Hypothalamus (tissue), 51 donors: ENCODE results near the gene KAT6B.

Source experiments
- DNase-seq, 51 donors: peaks; one replicate each; lab custom pipeline; 2025; lab: John Stamatoyannopoulos, UW

KAT6B gene

DNA sequence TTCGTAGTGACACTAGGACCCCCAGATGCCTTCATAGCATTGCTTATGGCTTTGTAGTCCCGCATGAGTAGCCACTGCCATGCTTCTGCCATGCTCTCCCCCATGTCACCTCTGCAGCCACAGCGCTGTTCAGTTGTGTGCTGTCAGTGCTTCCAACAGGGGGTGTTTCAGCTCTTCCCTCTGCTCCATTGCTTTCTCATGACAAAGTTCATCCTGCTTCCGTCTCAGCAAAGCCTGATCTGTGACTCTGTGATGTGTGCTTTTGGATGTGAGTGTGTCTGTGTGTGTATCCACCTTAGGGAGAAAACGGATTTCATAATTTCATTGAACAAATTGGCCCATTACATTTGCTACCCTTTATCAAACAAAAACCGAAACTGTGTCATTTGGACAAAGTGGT lies 150.2 kb downstream of the KAT6B start:
- no peak for DNase-seq

DNA sequence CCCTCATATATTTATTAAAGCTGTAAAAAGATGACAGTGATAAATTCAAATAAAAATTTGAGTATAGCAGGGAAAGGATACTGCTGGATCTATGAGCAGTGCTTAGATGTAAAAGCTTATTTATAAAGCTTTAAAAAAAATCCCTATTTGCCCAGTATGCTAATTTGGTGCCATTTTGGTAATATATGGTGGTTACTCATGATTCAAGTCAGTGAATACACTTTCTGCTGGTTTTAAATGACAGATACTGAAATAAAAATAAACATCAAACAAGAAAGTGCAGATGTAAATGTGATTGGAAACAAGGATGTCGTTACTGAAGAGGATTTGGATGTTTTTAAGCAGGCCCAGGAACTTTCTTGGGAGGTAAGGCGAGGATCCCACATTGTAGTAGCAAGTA lies 150.7 kb downstream of the KAT6B start:
- DNase-seq, result no peak

DNA sequence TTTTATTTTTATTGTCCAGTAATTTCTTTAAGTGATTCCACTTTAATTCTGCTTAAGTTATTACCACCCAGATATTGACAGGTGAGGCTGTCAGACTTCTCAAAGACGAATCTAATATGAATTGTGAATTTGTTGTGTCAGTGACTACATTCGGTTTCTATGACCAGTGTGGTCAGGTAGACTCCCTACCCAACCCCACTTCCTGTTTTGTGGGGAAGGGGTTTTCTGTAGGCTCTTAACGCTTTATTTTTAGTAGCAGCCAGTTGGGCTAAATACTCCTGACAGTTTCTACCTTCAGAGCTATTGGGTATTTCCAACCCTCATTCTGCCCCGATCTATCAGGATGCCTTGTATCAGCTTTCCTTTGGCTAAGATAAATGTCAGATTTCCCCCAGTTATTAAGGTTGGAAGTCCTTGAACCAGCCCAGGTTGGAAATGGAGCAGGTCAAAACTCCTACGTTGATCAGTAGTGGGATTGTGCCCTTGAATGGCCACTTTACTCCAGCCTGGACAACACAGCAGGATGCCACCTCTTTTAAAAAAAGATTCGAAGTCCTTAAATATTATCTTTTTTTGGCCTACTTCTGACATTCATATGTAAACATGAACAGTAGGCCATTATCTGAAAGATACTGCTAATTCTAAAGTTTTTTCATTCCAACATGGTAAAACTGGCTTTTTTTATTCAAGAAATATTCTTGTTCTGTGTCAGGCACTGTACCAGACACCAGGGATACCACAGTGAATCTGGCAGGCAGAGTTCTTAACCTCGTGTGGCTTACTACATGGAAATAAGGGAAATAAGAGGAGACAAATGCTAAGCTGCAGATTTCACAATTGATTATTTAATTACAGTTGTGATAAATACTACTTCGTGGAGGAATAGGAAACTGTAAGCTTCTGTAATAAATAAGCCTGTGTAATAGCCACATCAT lies 151.8 kb downstream of the KAT6B start:
- DNase-seq, result no peak

DNA sequence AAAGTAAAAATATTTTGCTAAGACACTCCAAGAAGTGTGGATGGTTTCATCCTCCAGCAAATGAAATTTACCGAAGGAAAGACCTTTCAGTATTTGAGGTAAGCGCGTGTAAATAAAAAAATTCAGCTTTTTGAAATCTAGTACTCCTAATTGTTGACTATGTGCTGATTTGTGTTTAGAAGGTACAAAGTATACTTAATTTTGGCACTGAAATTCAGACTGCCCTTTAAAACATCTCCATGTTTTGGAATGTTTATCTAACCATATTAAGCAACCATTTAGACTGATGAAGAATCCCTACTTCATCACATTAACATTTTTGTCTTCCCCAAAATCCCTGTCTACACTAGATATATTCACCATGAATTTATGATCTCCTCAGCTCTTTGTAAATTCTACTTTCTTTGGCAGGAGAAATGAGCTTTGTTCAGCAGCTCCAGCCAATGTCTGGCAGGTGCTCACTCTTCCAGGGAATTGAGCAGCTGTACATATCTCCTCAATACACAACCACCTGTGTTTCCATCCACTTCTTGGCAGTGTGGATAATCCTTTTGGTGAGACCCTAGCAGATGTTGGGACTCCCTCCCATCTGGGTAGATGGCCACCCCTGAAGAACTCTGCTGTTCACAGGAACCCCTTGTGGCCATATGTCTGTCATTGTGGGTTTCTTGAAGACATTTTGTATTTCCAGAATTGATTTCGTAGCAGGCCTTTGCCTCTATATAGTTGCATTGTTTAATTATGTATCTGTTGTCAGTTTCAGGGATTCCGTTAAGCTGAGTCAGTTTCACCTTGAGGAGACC lies 155.6 kb downstream of the KAT6B start:
- DNase-seq, result no peak

DNA sequence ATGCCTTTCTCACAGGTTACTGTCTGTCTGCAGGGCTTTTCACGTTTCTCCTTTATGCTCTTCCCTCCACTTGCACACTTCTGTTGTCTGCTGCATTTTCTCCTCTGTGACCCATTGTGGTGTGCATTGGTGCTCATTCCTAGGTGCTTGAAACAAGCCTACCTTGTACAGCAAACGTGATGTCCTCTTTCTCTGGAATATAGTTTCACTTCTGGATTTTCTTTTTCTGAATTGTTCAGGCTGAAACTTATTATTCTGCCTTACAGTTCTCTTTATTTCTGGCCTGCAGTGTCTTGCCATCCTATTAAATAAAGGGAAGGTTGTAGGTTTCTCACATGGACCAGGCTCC lies 156.2 kb downstream of the KAT6B start:
- DNase-seq, result no peak

DNA sequence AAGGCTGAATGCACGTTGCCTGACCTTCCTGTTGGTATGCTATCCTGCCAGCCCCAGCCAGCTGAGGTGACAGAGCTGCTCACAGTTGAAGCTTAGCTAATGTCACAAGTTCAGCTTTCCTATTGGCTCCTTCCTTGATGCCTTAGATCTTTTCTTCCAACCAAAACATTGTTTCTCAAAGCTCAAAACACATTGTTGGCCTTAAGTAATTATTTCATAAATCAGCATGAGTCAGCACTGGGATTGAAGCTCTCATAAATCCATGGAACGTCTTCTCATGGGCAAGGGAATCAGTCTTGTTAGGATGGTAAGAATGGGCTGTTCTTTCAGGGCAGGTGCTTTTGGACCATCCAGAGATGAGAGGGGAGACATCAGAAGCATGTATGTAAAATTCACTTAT lies 157.0 kb downstream of the KAT6B start:
- no peak for DNase-seq

DNA sequence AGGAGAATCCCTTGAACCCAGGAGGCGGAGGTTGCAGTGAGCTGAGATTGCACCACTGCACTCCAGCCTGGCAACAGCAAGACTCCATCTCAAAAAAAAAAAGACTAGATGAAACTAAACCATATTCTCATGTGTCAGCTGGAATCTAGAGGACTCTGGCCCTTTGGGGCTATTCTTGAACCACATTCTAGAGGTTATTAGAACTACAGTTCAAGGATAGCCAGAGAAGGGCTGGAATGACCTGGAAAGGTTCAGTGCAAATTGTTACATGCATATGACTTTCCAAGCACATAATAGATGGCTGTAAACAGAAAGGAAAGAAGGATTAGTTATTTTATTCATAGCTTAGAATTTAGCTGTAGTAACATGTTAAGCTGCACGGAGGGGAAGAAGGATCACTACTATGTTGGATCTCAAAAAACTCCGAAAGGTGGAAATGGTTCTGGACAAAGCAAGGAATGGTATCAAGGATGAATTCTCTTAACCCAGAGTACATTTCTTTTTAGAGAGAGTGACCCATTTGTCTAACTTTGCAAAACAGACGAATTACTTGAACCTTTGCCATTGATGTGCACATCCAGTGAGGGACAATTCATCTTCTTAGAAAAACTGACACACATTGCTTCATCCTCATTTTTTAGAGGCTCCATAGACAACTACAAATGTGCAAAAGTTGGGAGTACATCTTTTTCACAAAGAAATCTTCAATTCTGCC lies 161.1 kb downstream of the KAT6B start:
- DNase-seq, result no peak

DNA sequence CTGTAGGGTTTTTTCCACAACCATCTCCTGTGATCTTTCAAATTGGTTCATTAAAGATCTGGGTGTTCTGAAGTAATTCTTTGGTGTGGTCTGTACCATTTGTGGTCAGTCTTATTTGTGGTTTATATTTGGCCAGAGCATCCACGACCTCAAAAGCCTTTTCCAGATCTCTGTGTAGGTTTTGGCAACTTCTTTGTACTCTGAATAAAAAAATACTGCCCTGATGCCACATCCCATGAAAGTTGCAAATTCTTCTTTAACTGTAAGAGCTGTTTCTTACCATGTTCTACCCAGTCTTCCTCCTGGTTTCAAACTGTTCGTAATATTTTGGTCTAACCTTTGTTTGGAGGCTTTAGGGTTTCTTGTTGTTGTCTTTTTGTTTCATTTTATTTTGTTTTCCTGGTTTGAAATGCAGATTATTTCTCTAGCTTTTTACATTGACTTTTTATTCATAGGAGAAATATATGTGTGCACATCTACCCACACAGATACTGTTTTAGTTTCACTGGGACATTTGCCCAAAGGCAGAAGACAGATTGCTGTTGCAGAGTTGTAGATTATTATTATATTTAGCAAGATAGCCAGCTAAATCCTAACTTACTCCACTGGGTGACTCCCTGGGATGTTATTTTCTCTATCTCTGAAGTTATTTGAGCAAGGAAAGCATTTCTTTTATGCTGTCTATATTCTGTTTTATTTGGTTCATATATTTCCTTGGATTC lies 161.8 kb downstream of the KAT6B start:
- DNase-seq, result no peak

DNA sequence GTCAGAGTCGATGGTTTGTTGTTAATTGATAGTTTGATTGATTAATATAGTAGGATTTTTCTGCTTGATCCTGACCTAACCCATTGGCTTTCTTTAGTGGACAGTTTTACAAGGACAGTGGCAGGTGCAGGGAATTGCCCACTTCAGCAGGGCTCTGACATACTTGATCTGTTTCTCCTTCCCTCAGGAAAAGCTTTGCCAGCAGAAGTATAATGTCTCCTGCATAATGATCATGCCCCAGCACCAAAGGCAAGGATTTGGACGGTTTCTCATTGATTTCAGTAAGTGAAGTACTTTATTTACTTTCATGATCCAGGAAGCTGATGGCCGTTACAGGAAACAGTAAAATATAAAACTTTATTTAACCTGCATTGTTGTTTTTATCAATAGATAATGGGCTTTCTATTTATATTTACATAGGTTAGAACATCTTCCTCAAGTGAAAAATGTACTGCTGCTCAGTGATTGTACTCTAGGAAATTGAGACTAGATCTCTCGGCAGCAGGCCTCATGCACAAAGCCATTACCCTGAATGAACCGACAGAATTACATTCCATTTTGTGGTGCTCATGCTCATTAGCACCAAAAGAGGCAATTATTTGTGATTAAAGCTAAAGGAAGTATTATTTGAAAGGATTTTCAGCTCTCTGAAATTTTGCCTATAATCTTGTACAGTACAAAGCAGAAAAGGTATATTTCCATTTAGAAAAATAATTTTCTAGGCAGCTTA lies 162.6 kb downstream of the KAT6B start:
- peak in 2 of 51 donors; percentile 5 to 11 for DNase-seq

DNA sequence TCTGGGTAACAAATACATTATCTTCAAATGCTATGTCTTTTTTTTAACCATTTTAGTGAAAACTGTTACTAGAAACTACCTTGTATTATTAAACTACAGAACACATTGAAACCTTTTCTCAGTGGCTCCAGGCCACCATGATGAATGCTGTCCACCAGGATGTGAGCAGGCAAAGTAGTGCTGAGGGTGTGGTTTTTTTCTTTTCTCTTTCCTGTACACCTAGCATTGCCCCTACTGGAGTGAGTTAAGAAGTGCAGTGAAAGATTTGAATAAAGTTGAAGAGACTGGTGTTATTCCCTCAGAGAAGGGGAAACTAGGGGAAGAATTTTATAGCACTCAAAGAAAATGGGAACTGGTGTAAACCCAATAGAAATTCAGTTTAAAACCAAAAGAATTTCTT lies 165.0 kb downstream of the KAT6B start:
- DNase-seq, result no peak

DNA sequence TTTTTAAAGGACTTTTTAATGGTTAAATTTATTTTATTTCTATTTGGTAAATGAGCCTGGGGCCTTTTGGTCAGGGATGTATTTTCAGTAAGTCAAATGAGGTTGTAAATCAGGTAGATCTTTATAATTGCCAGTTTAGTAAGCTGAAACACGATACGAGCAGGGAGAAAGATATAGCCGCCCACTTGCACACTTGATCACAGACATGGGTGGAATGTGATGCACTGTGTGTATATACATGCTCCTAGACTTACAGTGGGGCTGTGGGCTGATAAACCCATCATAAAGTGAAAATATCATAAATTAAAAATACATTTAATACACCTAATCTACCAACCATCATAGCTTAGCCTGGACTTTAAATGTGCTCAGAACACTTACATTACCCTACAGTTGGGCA lies 165.7 kb downstream of the KAT6B start:
- no peak for DNase-seq

DNA sequence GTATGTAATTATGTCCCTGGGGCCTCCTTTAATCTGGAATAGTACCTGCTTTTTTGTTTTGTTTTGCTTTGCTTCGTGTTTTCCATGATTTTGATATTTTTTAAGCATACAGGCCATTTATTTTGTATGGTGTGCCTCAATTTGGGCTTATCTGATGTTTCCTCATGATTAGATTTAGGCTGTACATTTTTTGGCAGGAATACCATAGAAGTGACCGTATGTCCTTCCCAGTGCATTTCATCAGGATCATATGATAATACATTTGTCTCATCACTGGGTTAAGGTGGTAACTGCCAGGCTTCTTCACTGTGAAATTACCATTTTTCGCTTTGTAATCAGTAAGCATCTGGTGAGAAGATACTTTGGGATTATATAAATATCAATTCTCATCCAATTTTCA lies 167.2 kb downstream of the KAT6B start:
- DNase-seq, result no peak

DNA sequence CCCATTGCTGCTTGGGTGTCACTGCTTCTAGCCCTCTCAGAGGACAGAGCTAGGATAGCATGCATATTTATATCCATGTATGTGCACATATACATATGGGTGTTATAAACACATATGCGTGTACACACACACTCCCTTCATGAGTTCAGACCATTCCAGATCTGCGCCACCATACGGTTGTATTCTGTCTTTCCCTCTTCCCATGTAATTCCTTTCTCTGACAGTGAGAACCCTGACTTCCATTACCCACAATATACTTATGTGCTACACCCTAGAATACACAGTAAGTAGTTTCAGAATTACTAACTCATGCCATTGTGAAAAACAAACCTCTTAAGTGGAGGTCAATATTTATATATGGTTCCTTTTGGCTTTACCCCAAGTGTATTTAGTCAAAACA lies 168.5 kb downstream of the KAT6B start:
- no peak for DNase-seq

DNA sequence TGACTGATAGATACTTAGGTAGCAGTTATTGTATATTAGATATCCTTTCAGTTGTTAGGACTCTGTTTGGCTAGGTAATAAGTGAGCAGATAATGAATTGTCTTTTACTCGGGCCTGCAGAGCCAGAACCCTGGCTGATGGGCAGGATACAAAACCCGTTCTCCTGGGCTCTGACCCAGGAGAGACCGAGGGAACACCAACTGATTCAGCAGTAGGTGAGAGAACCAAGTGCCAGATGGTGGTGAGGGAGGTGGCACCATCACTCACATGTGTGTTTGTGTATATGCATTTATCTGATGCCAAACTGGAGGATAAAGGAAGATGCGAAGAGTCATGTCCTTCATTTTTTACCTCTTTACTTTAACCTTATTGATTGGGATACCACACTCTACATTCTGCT lies 169.4 kb downstream of the KAT6B start:
- DNase-seq, result no peak

DNA sequence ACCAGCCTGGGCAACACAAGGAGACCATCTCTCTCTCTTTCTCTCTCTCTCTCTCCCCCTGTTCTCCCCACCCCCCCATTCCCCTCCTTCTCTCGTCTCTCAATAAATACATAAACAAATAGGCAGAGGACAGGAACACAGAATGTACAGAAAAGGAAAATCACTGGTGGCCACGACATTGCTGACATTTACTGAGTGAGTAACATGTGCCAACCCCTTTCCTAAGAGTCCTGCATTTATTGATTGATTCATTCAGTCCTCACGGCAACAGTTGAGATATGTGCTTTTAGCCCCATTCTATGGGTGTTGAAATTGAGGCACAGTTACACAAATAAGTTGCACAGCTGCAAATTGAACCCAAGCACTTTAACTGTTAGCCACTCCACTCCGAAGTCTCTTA lies 170.8 kb downstream of the KAT6B start:
- DNase-seq, result no peak

DNA sequence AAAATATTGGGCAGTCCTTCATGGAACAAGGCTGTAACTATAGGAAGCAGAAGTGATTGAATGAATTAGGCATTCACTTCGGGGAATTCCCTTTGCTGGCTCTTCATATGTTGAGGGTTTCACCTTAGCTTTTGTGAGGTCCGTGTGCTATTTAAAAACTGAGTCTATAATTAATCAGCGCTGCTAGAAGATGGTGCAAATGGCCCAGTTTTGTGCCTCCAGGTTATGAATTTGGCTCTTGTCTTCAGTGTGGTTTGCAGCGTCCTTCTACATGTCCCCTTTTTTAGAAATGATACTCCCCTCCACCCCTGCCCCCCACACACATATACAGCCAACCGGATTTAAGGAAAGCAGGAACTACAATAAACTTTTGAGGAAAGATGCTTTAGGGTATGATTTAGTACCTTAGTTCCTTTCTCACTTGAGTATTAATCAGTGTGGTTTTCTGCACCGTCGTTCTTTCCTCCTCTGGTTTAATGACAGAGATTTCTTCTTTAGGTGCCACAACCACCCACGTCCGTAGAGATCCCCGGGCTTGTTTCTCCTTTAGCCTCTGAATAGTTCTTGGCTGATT lies 174.4 kb downstream of the KAT6B start:
- DNase-seq, result no peak

DNA sequence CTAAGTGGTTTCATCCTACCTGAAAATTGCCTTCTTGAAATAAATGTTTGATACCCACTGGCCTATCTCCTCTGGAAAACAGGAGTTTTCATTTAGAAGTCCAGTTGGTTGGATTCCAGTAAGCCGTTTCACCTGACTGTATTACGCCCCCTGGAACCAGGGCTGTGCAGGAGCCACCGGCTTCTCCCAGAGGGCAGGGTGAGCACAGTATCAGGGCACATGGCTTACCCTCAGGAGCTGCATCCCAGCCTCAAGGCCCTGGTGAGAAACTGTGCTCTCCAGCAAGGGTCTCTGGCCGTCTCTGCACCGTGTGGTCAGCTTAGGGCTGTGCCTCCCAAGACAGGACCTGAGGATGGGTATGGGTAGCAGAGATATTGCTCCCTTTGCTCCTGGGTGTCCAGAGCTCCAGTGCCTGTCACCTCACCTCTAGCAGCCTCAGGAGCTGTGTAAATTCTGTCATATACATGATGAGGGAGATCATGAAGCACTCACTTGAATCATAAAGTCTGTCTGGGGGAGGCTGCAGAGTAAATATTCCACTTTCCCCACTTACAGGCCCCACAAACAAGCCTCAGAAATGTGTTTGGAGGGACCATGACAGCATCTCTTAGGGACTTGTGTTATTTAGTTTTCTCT lies 175.4 kb downstream of the KAT6B start:
- no peak for DNase-seq

DNA sequence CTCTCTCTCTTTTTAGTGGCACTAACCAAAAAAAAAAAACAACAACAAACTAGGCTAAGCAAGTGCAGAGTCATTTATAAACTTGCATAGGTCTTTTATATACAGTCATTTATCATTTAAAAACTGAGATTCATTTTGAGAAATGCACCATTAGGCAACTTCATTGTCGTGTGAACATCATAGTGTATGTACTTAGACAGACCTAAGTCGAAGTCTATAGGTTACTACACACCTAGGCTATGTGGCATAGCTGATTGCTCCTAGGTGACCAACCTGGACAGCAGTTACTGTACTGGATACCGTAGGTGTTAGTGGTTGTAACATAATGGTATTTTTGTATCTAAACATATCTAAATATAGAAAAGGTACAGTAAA lies 175.9 kb downstream of the KAT6B start:
- no peak for DNase-seq

DNA sequence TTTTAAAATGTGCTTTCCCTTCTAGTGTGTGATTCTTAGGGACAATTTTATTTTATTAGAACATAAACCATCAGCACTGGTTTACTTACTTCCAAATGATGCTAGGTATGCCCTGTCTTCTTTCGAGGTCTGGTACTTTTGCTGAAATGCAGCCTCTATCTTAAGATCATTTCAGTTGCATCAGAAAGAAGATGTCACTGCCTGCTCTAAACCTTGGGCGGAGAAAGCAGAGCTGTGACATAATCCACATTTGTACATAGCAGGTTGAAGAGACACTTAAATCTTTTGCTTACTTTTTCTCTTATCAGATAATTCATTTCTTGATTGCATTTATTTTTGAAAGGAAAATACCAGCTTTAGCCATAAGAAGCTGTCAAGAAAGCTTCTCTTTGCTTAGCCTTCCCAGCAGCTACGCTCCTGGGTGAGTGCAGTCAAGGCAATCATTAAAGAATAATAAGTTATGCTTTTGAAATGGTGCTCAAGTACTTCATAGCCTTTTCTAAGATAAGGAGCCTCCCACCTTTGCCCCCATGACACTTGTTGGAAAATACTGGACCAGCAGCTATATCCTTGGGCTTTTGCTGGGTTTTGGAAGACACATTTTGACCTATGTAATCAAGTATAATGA lies 176.7 kb downstream of the KAT6B start:
- DNase-seq, result no peak
